Measurements from ENCODE around the gene ZNF524. TPM values are rescaled to one million over a fixed set of nuclear protein-coding genes. Genes with fewer than 3 reads are reported as not detected.

The ZNF524 gene
- total and polyA plus RNA-seq, 12 donors = 7.9 to 39.4 (median 14.1) TPM

- 86 to 90% methylated on average over 3 of the region's 3 CpGs for WGBS, 2 donors
- intact Hi-C loops (cut with DNase I) = no loop called here
- Histone ChIP-seq H3K36me3 (peaks cover 9 to 57% (median 27%) of the 10 kb centered on the region in 9 donors), H3K4me3 (no peak overlapping the region), H3K9me3 (no peaks in the 10 kb centered on the region), H3K27ac (no peak overlapping the region), H3K27me3 (no peaks in the 10 kb centered on the region), H3K4me1 (peaks cover 0 to 44% (median 10%) of the 10 kb centered on the region in 9 donors)
- ATAC-seq (no peak), DNase-seq (no peak)
- TF ChIP-seq CTCF (IDR thresholded peaks at IDR 0.05) = no peak
Measured at GRCh38 chr19:55619286-55619685, 19.2 kb downstream of the ZNF524 start.

GRCh38 chr19:55620410-55621204, 20.5 kb downstream of the ZNF524 start:
- DNase-seq (no peak), ATAC-seq (no peak)
- Histone ChIP-seq H3K4me3 (no peak overlapping the region), H3K9me3 (no peaks in the 10 kb centered on the region), H3K36me3 (peaks cover 9 to 46% (median 18%) of the 10 kb centered on the region in 9 donors), H3K4me1 (peaks cover 5 to 52% (median 15%) of the 10 kb centered on the region in 9 donors), H3K27me3 (no peaks in the 10 kb centered on the region), H3K27ac (peak overlapping the region in 1 of 10 donors; percentile 56)
- WGBS, 2 donors = 91 to 92% methylated on average over 12 of the region's 12 CpGs
- intact Hi-C loops (cut with DNase I) = no loop called here
- TF ChIP-seq CTCF (IDR thresholded peaks at IDR 0.05) = no peak

GRCh38 chr19:55621205-55621672, 21.2 kb downstream of the ZNF524 start:
- Histone ChIP-seq H3K4me3 (no peak overlapping the region), H3K27ac (no peak overlapping the region), H3K36me3 (peaks cover 4 to 40% (median 13%) of the 10 kb centered on the region in 9 donors), H3K27me3 (no peaks in the 10 kb centered on the region), H3K4me1 (peaks cover 5 to 52% (median 15%) of the 10 kb centered on the region in 9 donors), H3K9me3 (no peaks in the 10 kb centered on the region)
- intact Hi-C loops (cut with DNase I) = no loop called here
- no peak for DNase-seq
- 86 to 87% methylated on average over 9 of the region's 9 CpGs for WGBS, 2 donors
- ATAC-seq = no peak
- TF ChIP-seq CTCF (IDR thresholded peaks at IDR 0.05) = no peak

- H3K9me3 ChIP-seq = no peaks in the 10 kb centered on the region
- H3K4me3 ChIP-seq = no peak overlapping the region
- peaks cover 0 to 35% (median 8%) of the 10 kb centered on the region in 9 donors for H3K36me3 ChIP-seq
- intact Hi-C loops (cut with DNase I) = no loop called here
- no peak for TF ChIP-seq CTCF (IDR thresholded peaks at IDR 0.05)
- no peaks in the 10 kb centered on the region for H3K27me3 ChIP-seq
- peaks cover 5 to 52% (median 15%) of the 10 kb centered on the region in 9 donors for H3K4me1 ChIP-seq
- 95 to 96% methylated on average over 55 of the region's 55 CpGs for WGBS, 2 donors
- DNase-seq = peak in 1 of 2 donors; percentile 27
- peak in 1 of 8 donors; percentile 3 for ATAC-seq
- peak overlapping the region in 1 of 10 donors; percentile 94 for H3K27ac ChIP-seq
Measured at GRCh38 chr19:55621673-55622231, 21.7 kb downstream of the ZNF524 start.

Data from heart right ventricle (tissue), 16 donors.